Uterus (tissue), 2 donors: Measurements from ENCODE around the gene ZNF776.
"Not testable (repeated sequence)": the region's sequence is repeated elsewhere in the genome, so short reads cannot be mapped to it uniquely, and the experiment has no call there.

Experiments
- CTCF ChIP-seq, 4 experiments: fragments of 200-600 bp in 2 of 4; fragments of 450-650 bp in 2 of 4; sonication (generic) in 2 of 4; IDR thresholded peaks; one replicate each; pipeline ENCODE4 v1.5.1; 2016 to 2019; ENCODE audit warnings: antibody characterized with exemption in 4 of 4, mild to moderate bottlenecking in 2 of 4, moderate library complexity in 1 of 4
- POLR2A ChIP-seq, 2 donors: fragments of 450-650 bp; IDR thresholded peaks; one replicate each; pipeline ENCODE4 v1.6.1; 2016; ENCODE audit warnings: antibody characterized with exemption in 2 of 2, mild to moderate bottlenecking in 1 of 2, moderate library complexity in 1 of 2

DNA sequence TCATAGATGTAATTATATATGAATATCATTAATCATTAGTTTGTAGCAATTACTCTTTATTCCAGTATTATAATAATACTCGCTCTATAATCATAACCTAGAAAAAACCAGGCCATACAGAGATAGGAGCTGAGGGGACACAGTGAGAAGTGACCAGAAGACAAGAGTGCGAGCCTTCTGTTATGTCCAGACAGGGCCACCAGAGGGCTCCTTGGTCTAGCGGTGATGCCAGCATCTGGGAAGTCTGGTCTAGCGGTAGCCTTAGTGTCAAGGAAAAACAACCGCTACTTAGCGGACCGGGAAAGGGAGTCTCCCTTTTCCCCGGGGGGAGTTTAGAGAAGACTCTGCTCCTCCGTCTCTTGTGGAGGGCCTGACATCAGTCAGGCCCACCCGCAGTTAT lies 8.3 kb upstream of the ZNF776 start:
- peak in 2 of 4 experiments; percentile 16 to 53 for TF ChIP-seq CTCF (IDR thresholded peaks at IDR 0.05)
- TF ChIP-seq POLR2A (IDR thresholded peaks at IDR 0.05): not testable (repeated sequence)
